GM18907 (cell line): ENCODE results near the gene CD36.
A peak's percentile ranks its signal among the peaks of the same experiment; 100 is the strongest.

Experiments
- ATAC-seq: cut with Tn5 transposase; IDR thresholded peaks from one replicate; pipeline ENCODE4 v1.9.1; 2021; ENCODE audit warnings: mild to moderate bottlenecking, moderate library complexity; ENCODE audit not compliant: unreplicated experiment

The CD36 gene

DNA sequence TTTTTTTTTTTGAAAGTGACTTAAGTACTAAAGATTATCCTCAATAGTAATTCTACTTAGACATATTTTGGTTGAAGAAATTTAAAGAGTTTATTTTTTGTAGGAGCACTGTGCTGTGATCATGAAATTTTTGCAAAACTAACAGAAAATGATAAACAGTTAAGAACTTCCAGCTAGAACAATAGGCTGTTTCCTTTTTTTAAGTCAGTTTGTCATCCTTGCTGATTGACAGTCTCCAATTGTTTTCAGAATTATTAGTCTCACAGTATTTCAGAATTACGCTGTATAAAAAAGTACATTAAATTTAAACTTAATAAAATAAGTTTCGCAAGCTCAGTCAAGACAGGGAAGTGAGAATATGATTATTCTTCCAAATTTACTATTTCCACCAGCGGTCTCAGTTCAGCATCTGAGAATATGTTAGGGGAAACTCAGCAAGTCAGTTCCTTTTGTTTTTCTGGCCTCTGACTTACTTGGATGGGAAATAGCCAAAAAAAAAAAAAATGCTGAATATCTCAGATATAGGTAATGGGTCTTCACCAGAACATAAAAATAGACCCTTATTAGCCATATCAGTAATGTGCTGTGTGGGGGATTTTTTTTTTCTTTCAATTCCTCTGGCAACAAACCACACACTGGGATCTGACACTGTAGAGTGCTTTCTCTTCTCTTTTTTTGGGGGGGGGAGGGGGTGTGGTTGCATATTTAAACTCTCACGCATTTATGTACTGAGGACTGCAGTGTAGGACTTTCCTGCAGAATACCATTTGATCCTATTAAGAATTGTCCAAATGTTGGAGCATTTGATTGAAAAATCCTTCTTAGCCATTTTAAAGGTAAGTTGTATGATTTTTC is at the start of gene CD36:
TSS of gene CD36 (plus strand) at position 732 of the 855 bp plus-strand sequence. CDS start 8,099 bp downstream, outside the sequence.
- peak; percentile 80 for ATAC-seq

DNA sequence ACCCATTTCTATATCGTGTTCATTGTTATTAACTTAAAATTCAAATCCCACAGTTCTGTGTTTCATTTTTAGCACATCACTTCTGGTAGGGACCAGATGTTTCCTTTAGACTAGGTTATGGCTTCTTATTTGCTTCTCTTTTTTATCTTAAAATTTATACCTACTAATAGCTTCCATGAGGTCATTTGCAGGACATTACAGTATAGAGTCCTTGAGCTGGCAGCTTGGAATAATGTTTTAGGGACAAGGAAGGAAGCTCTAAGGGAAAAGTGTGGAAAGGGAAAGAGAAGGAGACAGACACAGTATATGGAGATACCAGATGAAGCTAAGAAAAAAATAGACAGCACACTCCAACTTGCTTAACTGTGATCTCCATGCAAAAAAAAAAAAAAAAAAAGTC is 48.8 kb upstream of the CD36 start:
- no peak for ATAC-seq

DNA sequence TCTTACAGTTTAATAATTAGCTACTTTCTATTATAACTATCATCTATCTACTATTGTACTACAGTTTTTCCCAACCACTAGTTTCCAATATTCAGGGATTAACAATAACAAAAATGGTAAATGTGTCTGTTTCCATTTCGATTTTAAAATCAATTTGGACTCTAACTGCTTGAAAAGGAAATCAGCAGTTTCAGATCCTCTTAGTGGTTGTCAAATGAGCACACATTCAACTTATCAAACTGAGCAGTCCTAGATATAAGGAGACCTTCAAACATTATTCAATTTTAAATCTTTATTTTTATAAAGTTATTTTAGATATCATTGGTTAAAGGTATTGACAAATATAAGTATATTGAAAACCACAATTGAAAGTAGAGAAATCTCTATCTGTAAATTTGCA is 46.8 kb upstream of the CD36 start:
- ATAC-seq: no peak

DNA sequence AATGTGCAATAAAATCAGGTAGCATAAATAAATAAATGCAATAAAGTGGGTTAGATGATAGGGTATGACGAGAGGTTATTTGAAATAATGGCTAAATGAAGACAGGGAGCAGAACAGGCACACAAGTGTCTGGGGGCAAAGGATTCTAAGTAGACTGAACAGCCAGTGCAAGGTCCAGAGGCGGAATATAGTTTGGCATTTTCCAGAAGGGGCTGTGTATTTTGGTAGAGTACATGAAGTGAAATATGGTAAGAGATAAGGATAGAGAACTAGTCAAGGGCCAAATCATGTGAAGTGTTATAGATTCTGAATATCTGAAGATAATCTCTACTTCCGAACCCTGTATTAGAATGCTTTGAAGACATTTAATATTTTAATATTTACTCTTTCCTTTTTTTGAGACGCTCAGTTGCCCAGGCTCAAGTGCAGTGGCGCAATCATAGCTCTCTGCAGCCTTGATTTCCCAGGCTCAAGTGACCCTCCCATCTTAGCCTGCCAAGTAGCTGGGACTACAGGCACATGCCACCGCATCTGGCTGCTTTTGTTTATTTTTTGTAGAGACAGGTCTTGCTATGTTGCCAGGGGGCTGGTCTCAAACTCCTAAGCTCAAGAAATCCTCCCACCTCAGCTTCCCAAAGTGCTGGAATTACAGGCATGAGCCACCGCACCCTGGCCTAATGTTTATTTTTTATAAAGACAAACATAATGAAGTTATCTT is 44.4 kb upstream of the CD36 start:
- no peak for ATAC-seq

DNA sequence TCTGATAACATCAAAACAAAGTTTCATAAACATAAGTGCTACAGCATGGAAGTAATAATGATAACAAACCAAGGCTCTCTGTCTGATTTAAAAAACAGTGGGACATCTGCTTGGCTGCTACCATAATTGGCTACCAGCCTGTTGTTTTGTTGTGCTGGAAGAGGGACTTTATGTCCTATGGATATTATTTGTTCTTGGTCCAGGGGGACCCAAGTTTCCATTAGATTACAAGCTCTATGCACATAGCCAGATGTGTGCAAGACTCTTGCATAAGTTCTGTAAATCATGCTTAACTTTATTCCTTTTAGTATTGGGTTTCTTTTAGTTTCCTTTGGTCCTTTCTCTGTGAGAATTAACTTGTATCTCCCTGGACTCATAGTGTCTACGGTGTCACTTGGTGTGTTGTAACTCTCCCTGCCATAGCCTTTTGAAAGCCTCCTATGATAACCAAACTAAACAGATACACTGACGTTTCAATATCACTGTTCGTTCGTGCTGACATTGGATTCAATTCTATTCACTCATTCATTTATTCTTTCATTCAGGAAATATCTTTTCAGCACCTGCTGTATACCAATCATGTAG is 41.4 kb upstream of the CD36 start:
- no peak for ATAC-seq

DNA sequence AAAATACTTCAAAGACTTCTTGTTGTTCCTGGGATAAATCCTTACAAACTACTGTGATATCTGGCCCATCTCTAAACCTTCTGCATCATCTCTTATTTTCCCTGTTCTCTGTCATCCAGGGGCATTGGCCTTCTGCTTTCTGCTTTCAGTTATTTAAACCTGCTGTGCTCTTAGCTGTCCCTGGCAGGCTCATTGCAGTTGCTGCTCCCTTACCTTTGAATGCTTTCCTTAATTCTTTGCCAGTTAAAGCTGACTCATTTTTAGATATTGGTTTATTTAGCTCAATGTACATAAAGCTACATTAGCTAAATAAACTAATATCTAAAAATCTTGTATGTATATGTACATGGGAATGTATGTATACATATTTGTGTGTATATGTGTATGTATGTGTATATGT is 40.6 kb upstream of the CD36 start:
- ATAC-seq: no peak

DNA sequence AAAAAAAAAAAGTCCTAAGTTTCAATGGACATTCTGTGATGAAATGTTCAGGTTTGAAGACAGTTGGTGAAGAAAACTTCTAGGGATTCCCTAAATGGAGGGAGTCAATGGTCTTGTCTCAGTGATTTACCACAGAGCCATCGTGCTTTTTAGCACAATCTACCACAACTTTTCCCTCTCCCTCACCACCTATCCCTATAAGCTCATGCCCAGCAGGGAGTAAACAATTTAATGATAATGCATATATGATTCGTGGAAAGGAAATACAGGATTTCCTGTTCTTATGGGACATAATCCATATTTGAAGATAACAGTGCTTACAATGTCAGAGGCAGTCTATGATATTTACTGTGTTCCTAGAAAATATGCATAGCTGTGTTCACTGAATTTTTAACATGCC is 38.4 kb upstream of the CD36 start:
- no peak for ATAC-seq

DNA sequence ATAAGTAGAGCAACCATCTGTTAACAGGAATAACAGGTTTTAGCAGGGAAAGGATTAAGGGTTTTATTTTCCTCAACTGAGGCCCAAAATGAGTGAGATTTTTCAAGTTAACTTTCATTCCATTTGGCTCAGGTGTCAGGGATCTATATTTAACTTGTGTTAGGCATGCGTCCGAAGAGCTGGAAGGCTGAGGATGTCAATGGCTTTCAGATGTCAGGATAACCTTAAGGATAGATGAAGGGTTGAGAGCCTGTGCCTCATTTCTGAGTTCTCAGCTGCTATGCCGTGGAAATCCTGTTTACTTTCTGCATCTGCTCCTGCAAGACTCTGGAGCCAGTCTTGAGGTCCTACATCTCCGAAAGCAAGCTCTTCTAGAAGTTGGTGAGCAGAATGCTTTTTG is 36.4 kb upstream of the CD36 start:
- ATAC-seq: no peak

DNA sequence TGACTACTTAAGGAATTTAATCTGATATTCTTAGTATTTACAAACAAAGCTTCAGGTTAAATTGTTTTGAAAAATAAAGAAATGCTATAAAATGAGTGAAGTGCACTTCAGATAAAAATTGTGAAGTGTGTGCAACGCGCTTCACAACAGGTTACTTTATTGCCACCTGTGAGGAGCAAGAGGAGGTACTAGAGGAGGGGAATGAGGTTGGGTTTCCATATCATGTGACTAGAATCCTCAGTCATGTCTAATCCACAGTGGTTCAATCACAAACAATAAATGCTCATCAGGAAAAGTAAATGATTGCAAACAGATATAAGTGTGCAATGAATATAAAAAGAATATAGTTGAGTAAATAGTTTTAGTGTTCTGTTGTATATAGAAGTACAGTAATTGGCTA is 34.5 kb upstream of the CD36 start:
- ATAC-seq: no peak

DNA sequence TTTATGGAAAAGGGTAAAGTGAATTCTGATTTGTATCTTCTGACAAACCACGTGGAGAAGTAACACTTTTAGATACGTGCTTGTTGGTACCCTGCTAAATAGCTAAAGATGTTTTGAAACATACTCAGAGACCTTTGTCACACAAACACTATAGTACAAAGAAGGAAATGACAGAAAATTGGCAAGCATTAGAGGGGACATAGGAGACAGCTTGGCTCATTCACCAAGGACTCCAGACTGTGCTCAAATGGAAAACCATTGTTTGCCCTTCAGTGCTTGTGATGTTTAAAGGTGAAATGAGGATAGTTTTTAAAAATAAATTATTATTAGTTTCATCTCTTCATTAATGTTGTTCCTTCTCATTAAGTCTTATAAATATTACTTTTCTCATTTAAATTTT is 34.0 kb upstream of the CD36 start:
- no peak for ATAC-seq

DNA sequence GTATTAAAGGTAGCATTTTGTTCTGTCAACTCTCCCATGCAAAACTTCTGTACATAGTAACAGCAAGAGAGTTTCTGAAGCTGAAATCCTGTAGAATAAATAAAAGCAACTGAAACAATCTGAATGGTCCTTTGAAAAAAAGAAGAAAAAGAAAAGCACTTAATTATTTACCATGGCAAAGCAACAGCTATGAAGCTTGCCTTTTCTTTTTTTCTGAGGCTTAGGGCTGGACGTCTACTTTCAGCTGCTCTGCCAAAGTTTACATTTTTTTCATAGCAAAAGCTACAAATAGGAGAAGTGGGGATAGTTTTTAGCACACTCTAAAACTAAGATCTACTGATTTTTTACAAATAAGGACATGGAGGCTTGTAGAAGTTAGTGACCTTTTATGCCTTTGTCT is 31.3 kb upstream of the CD36 start:
- no peak for ATAC-seq

DNA sequence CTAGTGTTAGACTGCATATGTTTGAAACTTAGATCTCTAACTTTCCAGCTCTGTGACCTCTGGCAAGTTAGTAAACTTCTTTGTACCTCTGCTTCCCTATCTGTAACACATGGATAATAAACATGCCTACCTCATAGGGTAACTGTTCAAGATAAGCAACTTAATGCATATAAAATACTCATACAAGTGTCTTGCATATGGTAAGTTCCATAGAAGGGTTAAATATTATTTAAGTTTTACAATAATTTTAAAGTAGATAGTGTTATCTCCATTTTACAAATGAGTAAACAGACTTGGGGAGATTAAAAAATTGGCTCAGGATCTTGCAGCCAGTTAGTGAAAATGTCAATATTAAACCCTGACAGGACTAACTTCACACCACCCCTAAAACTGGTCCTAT is 30.1 kb upstream of the CD36 start:
- no peak for ATAC-seq

DNA sequence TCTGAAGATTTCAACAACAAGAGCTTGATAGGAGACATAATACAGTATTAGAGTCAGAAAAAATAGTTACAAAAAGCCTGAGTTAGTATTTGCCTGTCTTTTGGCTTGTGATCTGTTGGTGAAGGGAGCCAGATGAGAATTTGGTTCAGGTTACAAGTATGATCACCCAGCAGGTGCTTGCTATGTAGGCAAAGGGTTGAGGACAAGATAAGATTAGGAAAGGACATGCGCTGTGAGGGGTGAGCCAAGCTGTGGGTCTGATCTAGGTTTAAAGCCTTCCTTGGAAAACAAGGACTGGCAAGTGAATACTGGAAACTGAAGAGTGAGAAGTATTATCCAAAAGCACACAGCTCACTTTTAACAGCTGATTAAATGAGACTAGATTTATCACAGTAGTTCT is 28.7 kb upstream of the CD36 start:
- no peak for ATAC-seq

DNA sequence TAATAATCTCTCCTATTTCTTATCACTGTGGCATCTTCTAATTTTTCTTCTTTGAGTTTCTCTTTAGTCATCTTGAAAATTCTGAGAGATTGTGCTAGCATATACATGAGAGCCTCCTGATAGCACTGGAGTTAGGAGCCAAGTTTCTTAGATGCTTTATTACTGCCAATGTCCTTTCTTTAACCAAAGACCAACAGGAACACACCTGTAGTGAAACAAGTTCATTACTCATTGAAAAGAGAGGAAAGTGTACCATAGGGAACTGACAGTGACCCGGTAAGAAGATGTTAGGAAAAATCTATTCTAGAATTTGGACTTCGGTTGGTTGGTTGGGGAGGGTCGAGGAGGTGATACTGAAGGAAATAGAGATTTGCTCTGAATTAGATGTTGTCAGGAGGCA is 27.1 kb upstream of the CD36 start:
- no peak for ATAC-seq

DNA sequence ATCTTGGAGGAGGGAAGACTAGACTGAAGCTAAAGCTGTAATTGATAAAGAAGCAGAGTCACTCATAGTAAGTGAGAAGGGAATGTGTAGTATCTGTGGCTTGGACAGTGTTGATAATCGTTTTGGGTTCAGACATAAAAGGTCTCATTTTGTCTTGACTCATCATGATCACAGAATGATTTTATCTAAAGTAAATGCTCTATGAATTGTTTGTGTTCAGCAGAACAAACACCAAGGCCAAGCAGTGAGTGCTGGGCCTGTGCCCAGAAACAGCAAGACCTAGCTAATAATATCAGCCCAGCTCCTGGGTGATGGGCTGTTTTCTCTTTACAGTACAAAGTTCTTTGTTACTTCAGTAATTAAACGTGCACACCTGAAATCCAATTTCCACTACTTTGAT is 26.7 kb upstream of the CD36 start:
- ATAC-seq: no peak

DNA sequence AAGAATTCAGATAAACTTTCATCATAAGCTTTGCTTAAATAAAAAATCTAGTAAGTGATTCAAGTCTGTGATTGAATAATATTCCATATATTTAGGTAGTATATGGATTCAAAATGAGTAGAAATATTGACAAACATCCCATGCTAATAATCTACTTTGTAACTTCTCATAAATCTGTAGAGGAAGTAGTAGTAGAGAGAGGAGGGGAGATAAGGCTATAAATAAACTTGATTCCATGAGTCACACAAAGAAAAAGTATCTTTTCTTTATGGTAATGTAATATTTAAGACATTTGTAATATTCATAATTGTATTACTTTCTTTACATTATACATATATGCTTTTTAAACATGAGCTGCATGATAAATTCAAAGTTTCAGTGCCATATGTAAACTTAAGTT is 25.6 kb upstream of the CD36 start:
- no peak for ATAC-seq

DNA sequence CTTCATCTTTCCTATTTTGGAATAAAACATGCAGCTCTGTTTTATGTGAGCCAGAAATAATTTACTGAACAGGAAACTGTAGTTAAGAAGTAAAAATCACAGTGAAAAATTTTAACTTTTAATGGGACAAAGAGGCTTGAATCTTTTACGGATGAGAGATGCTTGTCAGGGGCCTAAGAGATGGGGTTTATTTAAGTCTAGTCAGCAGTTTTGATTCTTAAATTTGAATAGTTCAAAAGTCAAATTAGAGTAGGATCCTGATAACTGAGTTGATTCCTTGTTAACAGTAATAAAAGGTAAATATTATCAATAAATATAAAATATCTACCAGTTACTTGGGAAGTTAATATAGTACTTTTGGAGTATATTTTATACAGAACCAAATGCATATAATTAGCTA is 24.9 kb upstream of the CD36 start:
- no peak for ATAC-seq

DNA sequence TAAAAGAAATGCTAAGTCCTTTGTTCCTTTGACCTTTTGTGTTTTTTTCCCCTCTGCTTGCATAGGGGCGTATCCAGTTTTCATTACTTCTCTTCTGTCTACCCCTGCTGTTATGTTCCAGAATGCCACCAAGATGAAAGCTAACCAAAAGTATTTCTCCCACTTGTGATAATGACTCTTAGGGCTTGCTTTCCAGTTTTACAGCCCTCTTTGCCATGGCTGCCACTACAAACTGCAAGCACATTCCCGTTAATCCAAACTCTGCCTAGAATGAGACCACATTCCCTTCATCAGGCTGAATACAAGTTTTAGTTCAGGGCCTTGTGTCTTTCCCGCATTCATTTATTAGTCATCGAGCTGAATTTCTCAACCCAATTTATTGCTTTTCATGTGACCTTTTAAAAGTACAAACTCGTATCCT is 23.6 kb upstream of the CD36 start:
- ATAC-seq: no peak

DNA sequence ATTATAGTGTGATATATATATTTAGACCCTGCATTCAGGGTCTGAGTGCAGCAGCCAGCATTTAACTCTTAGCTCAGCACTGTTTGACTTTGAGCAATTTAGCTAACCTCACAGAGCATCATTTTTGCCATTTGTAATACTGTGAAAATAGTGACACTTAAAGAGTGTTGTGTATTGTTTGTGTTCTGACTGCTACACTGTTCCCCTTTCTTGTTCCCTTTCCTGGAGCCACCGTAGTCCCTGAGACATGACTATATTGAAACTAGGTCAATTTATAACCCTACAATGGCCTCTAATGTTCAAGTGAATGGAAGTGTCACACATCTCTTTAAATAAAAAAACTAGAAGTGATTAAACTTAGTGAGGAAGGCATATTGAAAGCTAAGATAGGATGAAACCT is 20.3 kb upstream of the CD36 start:
- ATAC-seq: no peak

DNA sequence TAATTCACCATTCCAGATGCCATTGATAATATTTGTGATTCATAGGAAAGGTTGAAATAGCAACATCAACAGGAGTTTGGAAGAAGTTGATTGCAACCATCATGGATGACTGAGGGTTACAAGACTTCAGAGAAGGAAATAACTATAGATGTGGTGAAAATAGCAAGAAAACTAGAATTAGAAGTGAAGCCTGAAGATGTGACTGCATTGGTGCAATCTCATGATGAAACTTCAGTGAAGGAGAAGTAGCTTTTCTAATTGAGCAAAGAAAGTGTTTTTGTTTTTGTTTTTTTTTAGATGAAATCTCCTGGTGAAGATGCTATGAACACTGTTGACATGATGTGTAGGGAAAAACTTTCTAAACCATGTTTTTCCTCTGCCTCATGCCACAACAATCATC is 18.7 kb upstream of the CD36 start:
- ATAC-seq: no peak

DNA sequence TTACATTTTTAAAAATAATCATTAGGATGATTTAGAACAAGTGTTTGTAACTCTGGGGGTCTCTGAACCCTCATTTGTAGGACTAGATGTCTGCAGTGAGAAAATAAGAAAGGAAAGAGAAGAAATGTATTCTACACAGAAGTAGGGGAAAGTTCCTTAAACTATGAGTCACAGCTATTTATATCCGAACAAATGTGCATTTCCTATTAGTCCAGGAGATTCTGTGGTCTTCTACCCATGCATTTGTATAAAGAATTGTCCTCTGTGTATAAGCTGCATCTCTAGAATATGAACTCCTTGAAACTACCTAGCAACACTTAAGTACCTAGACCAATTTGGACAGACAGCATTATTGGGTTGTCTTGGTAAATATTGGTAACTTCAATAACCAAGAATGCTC is 15.9 kb upstream of the CD36 start:
- ATAC-seq: no peak
